Stimulated activated memory B cell treated with anti-CD40 and anti-IgM and Interleukin-4, amounts not matched to agents 10 μg/mL and 1 μg/mL and 100 μg/mL, for 72 hours (primary cell): ENCODE data around the gene SSR1.
"Not testable (repeated sequence)": the region's sequence is repeated elsewhere in the genome, so short reads cannot be mapped to it uniquely, and the experiment has no call there.

Source experiments
- ATAC-seq: fragments of 150-1000 bp; cut with Tn5 transposase; 2 replicates; pipeline ENCODE4 v1.10.0; 2021
- H3K27ac Mint-ChIP-seq: one replicate; pipeline ENCODE4 v1.8.0; 2022; ENCODE audit warnings: mild to moderate bottlenecking, mixed read lengths
- H3K27me3 Mint-ChIP-seq: one replicate; pipeline ENCODE4 v1.8.0; 2022; ENCODE audit warnings: mixed read lengths
- H3K36me3 Mint-ChIP-seq: one replicate; pipeline ENCODE4 v1.8.0; 2022; ENCODE audit warnings: mixed read lengths
- H3K4me1 Mint-ChIP-seq: one replicate; pipeline ENCODE4 v1.8.0; 2022; ENCODE audit warnings: mixed read lengths
- H3K4me3 Mint-ChIP-seq: one replicate; pipeline ENCODE4 v1.8.0; 2022; ENCODE audit warnings: mild to moderate bottlenecking, moderate library complexity, mixed read lengths
- H3K9me3 Mint-ChIP-seq: one replicate; pipeline ENCODE4 v1.8.0; 2022; ENCODE audit warnings: mixed read lengths

Gene SSR1

DNA sequence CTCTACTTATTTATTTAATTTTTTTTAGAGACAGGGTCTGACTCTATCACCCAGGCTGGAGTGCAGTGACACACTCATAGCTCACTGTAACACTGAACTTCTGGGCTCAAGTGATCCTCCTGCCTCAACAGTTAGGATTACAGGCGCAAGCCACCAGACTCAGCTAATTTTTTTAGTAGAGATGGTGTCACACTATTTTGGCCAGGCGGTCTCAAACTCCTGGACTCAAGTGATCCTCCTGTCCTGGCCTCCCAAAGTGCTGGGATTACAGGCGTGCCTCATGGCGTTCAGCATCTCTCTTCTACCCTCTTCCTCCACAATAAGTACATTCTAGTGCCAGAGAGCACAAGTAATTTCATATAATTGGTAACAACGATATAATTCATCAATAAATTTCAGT lies 5.5 kb downstream of the SSR1 start:
- Mint-ChIP-seq H3K4me3 (no peak overlapping the region), H3K36me3 (peaks cover 43% of the 10 kb centered on the region), H3K4me1 (peaks cover 42% of the 10 kb centered on the region)

DNA sequence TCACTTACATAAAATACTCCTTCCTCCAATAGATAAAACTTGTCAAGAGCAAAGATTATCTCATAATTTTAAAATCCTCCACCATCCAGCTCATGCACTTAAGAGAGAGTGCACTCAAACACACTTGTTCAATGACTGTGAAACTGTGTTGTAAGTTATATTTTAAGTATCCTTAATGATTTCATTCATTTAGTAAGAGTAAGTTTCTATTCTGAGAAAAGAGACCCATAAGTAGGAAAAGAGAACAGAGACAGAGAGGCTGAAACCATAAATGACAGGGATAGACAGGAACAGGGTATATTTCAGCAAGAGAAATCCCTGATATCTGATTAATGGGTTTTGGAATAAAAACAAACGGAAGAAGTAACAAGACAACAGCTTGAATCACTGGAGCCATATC lies 8.2 kb downstream of the SSR1 start:
- Mint-ChIP-seq H3K4me3 (no peak overlapping the region), H3K36me3 (peaks cover 65% of the 10 kb centered on the region)

More for the DNA sequence above, 5.5 kb downstream of the SSR1 start:
- H3K27me3 Mint-ChIP-seq, result no peaks in the 10 kb centered on the region
- H3K27ac Mint-ChIP-seq, result peak overlapping the region; percentile 56
- no peak for ATAC-seq
- no peaks in the 10 kb centered on the region for H3K9me3 Mint-ChIP-seq

DNA sequence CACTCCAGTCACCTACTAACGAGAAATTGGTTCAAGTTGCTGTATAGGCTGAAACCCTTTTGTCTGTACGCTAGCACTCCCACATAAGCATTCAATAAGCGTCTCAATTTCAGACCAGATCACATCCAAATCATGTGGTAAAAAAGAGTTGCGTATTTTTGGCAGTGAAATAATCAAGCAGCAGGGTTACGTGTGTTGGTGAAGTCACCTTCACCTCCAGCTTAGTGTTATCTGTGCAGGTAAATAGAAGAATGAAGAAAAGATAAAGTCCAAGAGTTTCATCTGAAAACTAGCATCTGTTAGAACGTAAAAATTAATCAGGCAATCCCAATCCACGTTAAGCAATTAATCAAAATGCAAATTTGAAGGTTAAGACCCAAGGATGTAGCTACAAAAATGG lies 11.3 kb downstream of the SSR1 start:
- Mint-ChIP-seq H3K4me3 (no peak overlapping the region), H3K4me1 (peaks cover 18% of the 10 kb centered on the region), H3K27ac (no peak overlapping the region), H3K27me3 (no peaks in the 10 kb centered on the region), H3K9me3 (no peaks in the 10 kb centered on the region), H3K36me3 (peaks cover 60% of the 10 kb centered on the region)
- ATAC-seq, result no peak

More for the DNA sequence above, 8.2 kb downstream of the SSR1 start:
- no peaks in the 10 kb centered on the region for H3K27me3 Mint-ChIP-seq
- ATAC-seq, result no peak
- no peaks in the 10 kb centered on the region for H3K9me3 Mint-ChIP-seq
- H3K4me1 Mint-ChIP-seq, result peaks cover 40% of the 10 kb centered on the region
- no peak overlapping the region for H3K27ac Mint-ChIP-seq

DNA sequence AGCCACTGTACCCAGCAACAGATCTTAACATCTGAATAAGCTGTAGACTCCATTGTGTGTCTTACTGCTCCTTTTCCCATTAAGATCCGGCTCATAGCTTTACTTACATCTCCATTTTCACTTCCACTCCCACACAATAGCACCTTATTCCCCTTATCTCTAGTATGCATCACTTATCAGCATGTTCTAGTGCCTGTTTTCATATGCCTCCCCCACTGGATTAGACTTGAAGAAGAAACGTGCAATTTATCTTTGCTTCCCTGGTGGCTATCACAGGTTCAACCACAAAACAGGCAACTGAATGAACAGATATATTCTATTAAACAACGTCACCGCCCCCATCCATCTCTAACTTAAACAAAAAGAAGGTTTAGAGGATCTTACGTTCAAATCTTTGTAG lies 12.1 kb downstream of the SSR1 start:
- Mint-ChIP-seq H3K4me3 (no peak overlapping the region), H3K9me3 (no peaks in the 10 kb centered on the region), H3K36me3 (peaks cover 65% of the 10 kb centered on the region), H3K27me3 (no peaks in the 10 kb centered on the region), H3K27ac (no peak overlapping the region), H3K4me1 (peaks cover 22% of the 10 kb centered on the region)
- no peak for ATAC-seq

DNA sequence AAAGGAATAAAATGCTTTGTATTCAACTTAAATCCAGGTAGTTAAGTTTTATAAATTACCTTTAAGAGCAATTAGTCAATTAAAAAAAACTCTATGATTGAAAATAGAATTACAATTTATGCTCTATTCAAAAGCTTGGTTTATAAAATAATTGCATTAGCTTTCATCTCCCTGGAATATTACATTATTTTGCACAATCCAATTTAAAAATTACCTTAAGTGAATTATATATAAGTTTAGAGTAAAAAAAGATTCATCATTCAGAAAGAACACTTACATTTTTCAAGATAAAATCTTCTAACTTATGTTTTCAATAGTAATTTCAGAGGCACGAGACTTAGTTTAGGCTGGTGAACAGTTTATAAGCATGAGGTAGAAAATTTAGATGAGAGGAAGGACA lies 14.9 kb downstream of the SSR1 start:
- Mint-ChIP-seq H3K4me3 (no peak overlapping the region), H3K27me3 (no peaks in the 10 kb centered on the region), H3K4me1 (peaks cover 9% of the 10 kb centered on the region), H3K36me3 (peaks cover 57% of the 10 kb centered on the region), H3K27ac (no peak overlapping the region), H3K9me3 (no peaks in the 10 kb centered on the region)
- ATAC-seq, result no peak

DNA sequence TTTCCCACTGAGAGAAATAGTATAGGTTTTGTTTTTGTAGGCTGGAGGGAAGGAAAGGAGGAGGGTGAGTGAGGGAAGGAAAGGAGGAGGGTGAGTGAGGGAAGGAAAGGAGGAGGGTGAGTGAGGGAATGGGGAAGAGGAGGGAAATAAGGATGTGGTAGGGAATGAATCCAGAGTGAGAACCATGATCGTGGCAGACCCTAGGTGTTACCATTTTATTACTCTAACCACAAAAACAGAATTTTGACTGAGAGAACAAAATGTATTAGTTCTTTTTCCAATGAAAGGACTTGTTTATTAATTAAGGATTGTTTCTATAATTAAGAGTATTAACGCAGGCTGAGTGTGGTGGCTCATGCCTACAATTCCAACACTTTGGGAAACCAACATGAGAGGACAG lies 16.4 kb downstream of the SSR1 start:
- H3K9me3 Mint-ChIP-seq, result no peaks in the 10 kb centered on the region
- peaks cover 9% of the 10 kb centered on the region for H3K4me1 Mint-ChIP-seq
- peaks cover 60% of the 10 kb centered on the region for H3K36me3 Mint-ChIP-seq
- no peak overlapping the region for H3K27ac Mint-ChIP-seq
- ATAC-seq, result no peak
- H3K4me3 Mint-ChIP-seq, result no peak overlapping the region
- H3K27me3 Mint-ChIP-seq, result no peaks in the 10 kb centered on the region

DNA sequence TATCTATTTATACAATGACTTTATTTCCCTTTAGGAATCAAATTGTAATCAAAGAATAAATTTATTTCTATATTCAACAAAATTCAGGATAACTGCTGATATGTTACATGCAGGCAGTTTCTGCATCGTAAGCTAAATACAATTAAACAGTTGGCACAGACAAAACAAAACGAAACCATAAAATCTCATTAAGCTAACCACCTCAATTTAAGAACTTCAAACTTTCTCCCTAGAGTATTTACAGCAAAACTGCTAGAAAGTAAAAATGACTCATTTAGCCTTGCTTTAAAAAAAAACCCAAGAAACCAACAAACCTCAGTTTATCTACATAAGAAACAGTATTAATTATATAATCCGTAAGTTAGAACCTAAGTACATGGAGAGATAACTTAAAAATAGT lies 17.1 kb downstream of the SSR1 start:
- Mint-ChIP-seq H3K27me3 (no peaks in the 10 kb centered on the region), H3K36me3 (peaks cover 53% of the 10 kb centered on the region), H3K9me3 (no peaks in the 10 kb centered on the region), H3K27ac (no peak overlapping the region), H3K4me1 (peaks cover 6% of the 10 kb centered on the region), H3K4me3 (no peak overlapping the region)
- ATAC-seq, result no peak

DNA sequence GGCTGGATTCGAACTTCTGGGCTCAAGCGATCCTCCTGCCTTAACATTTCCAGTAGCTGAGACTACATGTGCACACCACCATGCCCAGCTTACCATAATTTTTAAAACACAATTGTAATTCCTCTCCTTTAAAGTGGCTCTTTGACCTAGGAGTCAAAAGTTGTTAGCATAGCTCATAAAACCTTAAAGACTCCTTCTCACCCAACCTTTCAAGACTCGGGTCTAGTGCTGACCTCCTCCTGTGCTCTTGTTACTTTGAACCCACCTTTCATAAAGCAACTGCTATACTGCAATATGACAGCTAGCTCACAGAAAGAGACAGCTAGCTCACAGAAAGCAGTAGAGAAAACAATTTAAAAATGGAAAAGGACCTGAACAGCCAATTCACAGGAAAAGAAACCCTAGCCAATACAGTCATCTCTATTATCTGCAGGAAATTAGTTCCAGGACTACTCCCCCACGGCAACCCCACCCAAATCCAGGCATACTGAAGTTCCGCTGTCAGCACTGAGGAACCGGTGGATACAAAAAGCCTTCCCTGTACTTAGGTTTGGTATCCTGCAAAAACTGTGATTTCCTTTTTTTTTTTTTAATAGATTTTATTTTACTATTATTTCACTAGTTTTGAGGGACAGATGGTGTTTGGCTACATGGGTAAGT lies 20.3 kb downstream of the SSR1 start:
- Mint-ChIP-seq H3K36me3 (peaks cover 46% of the 10 kb centered on the region), H3K4me1 (peaks cover 5% of the 10 kb centered on the region), H3K9me3 (no peaks in the 10 kb centered on the region), H3K27ac (peak overlapping the region; percentile 25), H3K4me3 (no peak overlapping the region), H3K27me3 (no peaks in the 10 kb centered on the region)
- no peak for ATAC-seq

DNA sequence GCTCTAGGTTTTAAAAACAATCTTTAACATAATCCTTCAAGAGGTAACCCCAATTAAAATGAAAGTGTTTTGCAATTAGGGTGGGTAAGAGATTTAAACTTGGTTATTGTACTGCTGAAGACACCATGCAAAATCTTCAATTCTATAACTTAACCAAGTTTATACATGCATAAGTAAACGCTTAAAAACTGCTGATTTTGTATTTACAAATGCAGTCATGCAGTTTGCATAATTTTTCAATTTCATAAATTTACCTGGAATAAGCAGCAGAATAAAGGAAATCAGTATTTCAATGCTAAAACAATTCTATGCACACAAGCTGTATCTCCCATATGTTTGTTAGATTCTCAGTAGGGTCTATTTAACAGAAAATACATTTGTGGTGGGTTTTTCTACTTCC lies 22.9 kb downstream of the SSR1 start:
- Mint-ChIP-seq H3K9me3 (no peaks in the 10 kb centered on the region), H3K4me3 (no peak overlapping the region), H3K36me3 (peaks cover 47% of the 10 kb centered on the region), H3K4me1 (no peaks in the 10 kb centered on the region), H3K27ac (no peak overlapping the region), H3K27me3 (no peaks in the 10 kb centered on the region)
- no peak for ATAC-seq

DNA sequence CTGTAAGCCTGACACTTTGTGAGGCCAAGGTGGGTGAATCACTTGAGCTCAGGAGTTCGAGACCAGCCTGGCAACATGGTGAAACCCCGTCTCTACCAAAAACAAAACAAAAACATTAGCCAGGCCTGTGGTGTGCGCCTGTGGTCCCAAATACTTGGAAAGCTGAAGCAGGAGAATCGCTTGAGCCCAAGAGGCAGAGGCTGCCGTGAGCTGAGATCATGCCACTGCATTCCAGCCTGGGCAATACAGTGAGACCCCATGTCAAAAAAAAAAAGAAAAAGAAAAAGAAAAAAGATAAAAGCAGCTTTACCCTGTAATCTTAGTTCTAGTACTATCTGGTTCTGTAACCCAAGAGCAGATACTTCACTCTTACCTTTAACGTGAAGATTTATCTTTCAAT lies 27.6 kb downstream of the SSR1 start:
- Mint-ChIP-seq H3K27me3 (no peaks in the 10 kb centered on the region), H3K4me1 (peaks cover 15% of the 10 kb centered on the region), H3K9me3 (no peaks in the 10 kb centered on the region), H3K4me3 (no peak overlapping the region), H3K27ac (no peak overlapping the region), H3K36me3 (peaks cover 51% of the 10 kb centered on the region)
- ATAC-seq, result no peak

DNA sequence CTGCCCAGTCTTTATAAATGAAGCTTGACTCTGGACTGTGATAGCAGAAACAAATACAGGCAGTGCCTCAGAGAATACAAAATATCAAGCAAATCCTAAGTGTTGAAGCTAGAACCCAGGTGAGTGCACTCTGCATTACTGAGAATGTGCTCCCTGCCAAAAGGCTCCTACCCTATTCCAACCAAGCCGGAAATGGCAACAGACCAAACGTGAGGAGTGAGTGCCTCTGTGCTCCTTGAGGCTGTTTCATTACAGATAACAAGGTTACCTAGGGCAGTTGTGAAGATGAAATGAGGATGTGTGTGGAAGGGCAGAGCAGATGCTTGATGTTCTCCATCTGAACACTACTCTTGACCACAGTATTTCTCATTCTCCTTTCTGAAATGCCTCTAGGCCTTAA lies 29.3 kb downstream of the SSR1 start:
- Mint-ChIP-seq H3K27me3 (no peaks in the 10 kb centered on the region), H3K36me3 (peaks cover 43% of the 10 kb centered on the region)
- ATAC-seq, result no peak

DNA sequence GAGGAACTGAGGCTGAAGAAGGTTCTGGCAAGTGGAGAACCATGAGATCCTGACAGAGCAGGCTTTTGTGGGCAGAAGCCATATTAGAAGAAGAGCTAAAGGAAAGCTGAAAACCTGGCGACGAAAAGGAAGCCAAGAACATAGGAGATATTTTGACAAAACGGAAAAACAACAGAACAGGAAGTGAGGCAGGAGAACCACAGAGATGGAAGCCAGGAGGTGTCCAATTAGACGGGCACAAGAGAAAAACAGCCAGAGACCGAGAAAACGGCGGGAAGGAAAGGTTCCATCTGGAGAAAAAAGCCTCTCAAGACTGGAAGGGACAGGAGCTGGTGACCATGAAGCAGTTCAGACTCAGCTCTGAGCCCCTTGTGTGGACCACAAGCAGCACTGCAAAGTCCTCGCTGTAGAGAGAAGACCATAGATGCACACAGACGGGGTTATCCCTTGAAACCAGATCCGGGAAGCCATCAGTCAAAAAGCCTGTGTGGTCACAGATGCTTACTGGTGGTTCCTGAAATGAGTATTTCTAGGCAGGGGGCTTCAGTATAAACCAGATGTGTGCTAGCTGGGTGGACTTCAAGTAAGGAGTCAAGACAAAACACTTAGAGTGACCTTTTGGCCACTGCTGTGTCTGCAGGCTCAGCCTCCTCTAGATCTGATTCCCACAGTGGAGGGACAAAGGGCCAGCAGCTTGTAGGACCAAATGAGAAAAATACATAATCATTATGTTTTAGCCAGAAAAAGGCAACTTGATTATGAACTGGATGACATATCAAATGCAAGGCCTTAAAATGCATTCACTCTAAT lies 30.7 kb downstream of the SSR1 start:
- Mint-ChIP-seq H3K27me3 (no peaks in the 10 kb centered on the region), H3K36me3 (peaks cover 29% of the 10 kb centered on the region), H3K4me3 (peak overlapping the region; percentile 10), H3K9me3 (no peaks in the 10 kb centered on the region), H3K27ac (peak overlapping the region; percentile 70), H3K4me1 (peaks cover 34% of the 10 kb centered on the region)
- peak; percentile 18 for ATAC-seq

More for the DNA sequence above, 29.3 kb downstream of the SSR1 start:
- no peak overlapping the region for H3K4me3 Mint-ChIP-seq
- H3K9me3 Mint-ChIP-seq, result no peaks in the 10 kb centered on the region
- no peak overlapping the region for H3K27ac Mint-ChIP-seq
- H3K4me1 Mint-ChIP-seq, result peaks cover 20% of the 10 kb centered on the region

DNA sequence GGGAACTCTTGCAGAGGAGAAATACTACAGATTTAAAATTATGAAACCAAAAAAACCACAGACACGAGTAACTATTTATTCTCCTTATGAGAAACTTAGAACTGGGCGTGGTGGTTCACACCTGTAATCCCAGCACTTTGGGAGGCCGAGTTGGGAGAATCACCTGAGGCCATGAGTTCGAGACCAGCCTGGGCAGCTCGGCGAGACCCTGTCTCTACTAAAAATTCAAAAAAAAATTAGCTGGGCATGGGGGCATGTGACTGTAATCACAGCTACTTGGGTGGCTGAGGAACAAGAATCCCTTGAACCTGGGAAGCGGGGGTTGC lies 36.8 kb downstream of the SSR1 start:
- Mint-ChIP-seq H3K4me3 (no peak overlapping the region), H3K9me3 (no peaks in the 10 kb centered on the region), H3K27ac (peak overlapping the region; percentile 5), H3K36me3 (peaks cover 4% of the 10 kb centered on the region), H3K27me3 (peaks cover 12% of the 10 kb centered on the region), H3K4me1 (peaks cover 31% of the 10 kb centered on the region)
- ATAC-seq, result no peak

DNA sequence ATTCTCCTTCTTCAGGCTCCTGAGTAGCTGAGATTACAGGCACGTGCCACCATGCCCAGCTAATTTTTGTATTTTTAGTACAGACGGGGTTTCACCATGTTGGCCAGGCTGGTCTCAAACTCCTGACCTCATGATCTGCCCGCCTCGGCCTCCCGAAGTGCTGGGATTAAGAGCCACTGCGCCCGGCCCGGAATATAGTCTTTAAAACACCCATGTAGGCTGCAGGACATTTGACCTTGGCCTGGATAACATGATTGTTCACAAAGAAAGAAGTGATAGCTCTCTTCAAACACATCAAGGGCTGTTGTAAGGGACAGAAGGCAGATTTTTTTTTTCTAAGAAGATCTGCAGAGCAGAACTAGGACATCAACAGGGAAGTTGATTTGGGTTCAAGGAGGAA lies 38.5 kb downstream of the SSR1 start:
- H3K4me1 Mint-ChIP-seq, result peaks cover 31% of the 10 kb centered on the region
- not testable (repeated sequence) for H3K27ac Mint-ChIP-seq, ATAC-seq, H3K4me3 Mint-ChIP-seq, H3K9me3 Mint-ChIP-seq, H3K36me3 Mint-ChIP-seq
- H3K27me3 Mint-ChIP-seq, result peaks cover 29% of the 10 kb centered on the region

DNA sequence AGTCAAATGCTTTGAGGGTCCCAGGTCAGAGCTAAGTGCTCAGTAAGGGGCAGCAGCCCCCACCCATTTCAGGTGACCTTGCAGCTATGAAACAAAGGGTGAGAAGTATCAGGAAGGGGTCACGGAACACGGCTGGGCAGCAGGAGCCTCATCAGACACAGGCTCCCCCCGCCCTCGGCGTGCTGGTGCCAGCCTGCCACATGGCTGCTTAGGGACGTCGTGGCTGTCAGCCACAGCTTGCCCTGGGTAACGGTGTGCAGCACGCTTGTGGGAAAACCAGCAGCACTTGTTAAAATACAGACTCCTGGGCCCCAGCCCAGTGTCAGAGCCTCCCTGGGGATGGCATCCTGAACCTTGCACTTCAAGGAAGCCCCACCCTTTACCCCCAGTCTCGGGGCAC lies 39.3 kb downstream of the SSR1 start:
- no peaks in the 10 kb centered on the region for H3K9me3 Mint-ChIP-seq
- peaks cover 37% of the 10 kb centered on the region for H3K27me3 Mint-ChIP-seq
- peaks cover 27% of the 10 kb centered on the region for H3K4me1 Mint-ChIP-seq
- no peak overlapping the region for H3K4me3 Mint-ChIP-seq
- peak overlapping the region; percentile 28 for H3K27ac Mint-ChIP-seq
- no peak for ATAC-seq
- no peaks in the 10 kb centered on the region for H3K36me3 Mint-ChIP-seq

DNA sequence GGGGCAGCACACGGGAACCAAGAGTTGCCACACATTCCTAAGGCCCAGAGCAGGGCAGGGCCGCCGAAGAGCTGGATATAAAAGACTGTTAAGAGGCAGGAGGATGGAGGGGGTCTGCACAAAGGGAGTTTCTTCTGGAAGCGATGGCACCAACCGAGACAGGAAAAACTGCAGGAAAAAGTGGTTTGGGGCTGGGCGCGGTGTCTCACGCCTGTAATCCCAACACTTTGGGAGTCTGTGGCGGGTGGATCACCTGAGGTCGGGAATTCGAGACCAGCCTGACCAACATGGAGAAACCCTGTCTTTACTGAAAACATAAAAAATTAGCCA lies 41.8 kb downstream of the SSR1 start:
- Mint-ChIP-seq H3K9me3 (no peaks in the 10 kb centered on the region), H3K27ac (no peak overlapping the region), H3K27me3 (peaks cover 37% of the 10 kb centered on the region), H3K4me3 (no peak overlapping the region), H3K4me1 (peaks cover 7% of the 10 kb centered on the region), H3K36me3 (peaks cover 5% of the 10 kb centered on the region)
- no peak for ATAC-seq
